ENCODE data around the gene SLC34A2. TPM values are rescaled to one million over a fixed set of nuclear protein-coding genes. Genes with fewer than 3 reads are reported as not detected.

Gene SLC34A2
- total and polyA plus RNA-seq, 2 donors from 2014 or later: 2.9 to 694 TPM

DNA sequence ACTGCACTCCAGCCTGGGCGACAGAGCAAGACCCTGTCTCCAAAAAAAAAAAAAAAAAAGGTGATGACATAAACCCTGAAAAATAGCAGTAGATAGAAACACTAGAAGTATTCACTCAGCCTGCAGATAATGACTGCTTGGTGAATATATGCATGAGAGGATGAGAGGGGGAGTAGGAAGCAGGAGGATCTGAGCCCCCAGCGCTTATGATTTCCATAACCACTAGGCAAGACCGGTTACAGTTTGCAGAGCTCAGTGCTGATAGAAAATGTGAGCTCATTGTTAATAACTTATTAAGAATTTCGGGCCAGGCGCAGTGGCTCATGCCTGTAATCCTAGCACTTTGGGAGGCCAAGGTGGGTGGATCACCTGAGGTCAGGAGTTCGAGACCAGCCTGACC is 40.8 kb upstream of the SLC34A2 start:
- intact Hi-C loops (cut with DNase I): no loop called here
- no peak for FAIRE-seq

DNA sequence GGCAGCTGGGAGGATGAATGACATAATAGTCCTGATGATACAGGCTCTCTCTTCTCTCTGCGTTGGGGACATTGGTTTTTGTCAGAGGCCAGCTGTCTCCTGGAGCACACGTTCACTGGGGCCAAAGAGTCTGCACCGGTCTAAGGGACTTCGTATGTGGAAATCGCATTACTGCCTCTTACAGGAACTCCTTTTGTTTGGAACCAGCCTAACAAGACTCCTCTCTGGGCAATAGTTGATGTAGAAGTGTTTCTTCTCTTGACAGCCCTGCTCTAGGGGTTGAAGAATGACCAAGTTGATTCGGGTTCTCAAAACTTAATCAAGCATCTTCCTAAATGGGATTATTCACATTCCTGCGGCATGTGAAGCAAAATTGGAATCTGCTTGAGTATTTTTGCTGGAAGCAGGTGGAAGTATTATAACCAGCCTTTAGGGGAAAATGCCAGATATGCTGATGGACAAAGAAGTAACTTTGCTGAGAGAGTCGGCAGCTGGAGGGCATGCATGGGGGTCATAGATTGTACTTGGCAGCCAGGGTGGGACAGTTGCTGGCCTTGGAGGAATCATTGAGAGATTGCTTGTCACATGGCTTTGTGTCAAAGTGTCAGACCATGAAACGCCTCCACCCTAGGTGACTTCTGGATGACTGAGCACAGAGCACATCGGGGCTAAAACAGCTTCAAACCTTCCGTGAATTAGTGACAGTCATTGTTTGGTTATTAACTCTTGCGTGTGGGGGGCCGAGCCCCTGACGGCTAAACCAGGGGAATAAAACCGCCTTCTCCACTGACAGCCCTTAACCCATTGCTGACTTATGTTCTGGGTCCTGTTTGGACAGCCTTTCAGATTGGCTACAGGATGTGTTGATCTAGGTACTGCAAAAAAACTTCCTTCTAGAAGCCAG is 34.4 kb upstream of the SLC34A2 start:
- no peaks in the 10 kb centered on the region for H3K27me3 ChIP-seq (ENCODE audit: control insufficient read depth, insufficient read depth, low read length)
- H3K4me3 ChIP-seq (ENCODE audit: low read length in 3 of 3): no peak overlapping the region
- peak in 4 of 5 donors; percentile 43 to 68 (median 57) for DNase-seq

More for the DNA sequence above, 40.8 kb upstream of the SLC34A2 start:
- H3K27ac ChIP-seq (ENCODE audit: low read depth in 2 of 2, low read length in 2 of 2): no peak overlapping the region
- no peaks in the 10 kb centered on the region for H3K9me3 ChIP-seq (ENCODE audit: control insufficient read depth in 2 of 3, insufficient read depth in 1 of 3, low read length in 3 of 3)
- no peak for DNase-seq
- H3K27me3 ChIP-seq (ENCODE audit: control insufficient read depth, insufficient read depth, low read length): no peaks in the 10 kb centered on the region
- TF ChIP-seq, protein P1, sequence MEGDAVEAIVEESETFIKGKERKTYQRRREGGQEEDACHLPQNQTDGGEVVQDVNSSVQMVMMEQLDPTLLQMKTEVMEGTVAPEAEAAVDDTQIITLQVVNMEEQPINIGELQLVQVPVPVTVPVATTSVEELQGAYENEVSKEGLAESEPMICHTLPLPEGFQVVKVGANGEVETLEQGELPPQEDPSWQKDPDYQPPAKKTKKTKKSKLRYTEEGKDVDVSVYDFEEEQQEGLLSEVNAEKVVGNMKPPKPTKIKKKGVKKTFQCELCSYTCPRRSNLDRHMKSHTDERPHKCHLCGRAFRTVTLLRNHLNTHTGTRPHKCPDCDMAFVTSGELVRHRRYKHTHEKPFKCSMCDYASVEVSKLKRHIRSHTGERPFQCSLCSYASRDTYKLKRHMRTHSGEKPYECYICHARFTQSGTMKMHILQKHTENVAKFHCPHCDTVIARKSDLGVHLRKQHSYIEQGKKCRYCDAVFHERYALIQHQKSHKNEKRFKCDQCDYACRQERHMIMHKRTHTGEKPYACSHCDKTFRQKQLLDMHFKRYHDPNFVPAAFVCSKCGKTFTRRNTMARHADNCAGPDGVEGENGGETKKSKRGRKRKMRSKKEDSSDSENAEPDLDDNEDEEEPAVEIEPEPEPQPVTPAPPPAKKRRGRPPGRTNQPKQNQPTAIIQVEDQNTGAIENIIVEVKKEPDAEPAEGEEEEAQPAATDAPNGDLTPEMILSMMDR (IDR thresholded peaks at IDR 0.05; ENCODE audit: borderline replicate concordance, extremely low read depth, insufficient read depth): no peak
- no peaks in the 10 kb centered on the region for H3K36me3 ChIP-seq (ENCODE audit: control insufficient read depth in 2 of 3, insufficient read depth in 3 of 3, low read length in 3 of 3)
- H3K4me3 ChIP-seq (ENCODE audit: low read length in 3 of 3): no peak overlapping the region
- no peaks in the 10 kb centered on the region for H3K4me1 ChIP-seq (ENCODE audit: control insufficient read depth in 2 of 3, insufficient read depth in 2 of 3, low read depth in 1 of 3, low read length in 3 of 3)
- no peak overlapping the region for H3K9ac ChIP-seq (ENCODE audit: low read length in 3 of 3)

DNA sequence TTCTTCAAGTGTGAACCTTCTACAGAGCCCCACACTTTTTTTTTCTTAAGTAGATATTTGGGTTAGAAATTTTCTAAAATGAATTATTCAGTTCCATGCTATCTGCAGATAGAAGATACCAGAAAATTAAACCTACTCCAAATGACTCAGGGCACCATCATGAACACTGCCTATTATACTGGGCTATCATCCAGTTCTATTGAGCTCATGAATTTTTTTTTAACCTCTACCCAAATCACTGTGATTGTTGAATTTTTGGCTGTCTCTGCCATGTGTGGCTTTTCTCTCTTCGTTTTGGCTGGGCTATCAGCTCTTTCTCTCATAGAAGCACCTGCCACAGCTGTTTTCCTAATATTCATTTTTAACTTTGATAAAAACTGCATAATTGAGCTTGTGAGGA is 31.0 kb upstream of the SLC34A2 start:
- no peak for FAIRE-seq
- no peak for DNase-seq
- no peak overlapping the region for H3K4me3 ChIP-seq (ENCODE audit: low read length in 3 of 3)
- H3K27me3 ChIP-seq (ENCODE audit: control insufficient read depth, insufficient read depth, low read length): no peaks in the 10 kb centered on the region
- no peaks in the 10 kb centered on the region for H3K9me3 ChIP-seq (ENCODE audit: control insufficient read depth in 2 of 3, insufficient read depth in 1 of 3, low read length in 3 of 3)
- H3K27ac ChIP-seq (ENCODE audit: low read depth in 2 of 2, low read length in 2 of 2): no peak overlapping the region
- TF ChIP-seq, protein P1 (IDR thresholded peaks at IDR 0.05; ENCODE audit: borderline replicate concordance, extremely low read depth, insufficient read depth): no peak
- H3K36me3 ChIP-seq (ENCODE audit: control insufficient read depth in 2 of 3, insufficient read depth in 3 of 3, low read length in 3 of 3): no peaks in the 10 kb centered on the region
- peaks cover 0 to 7% (median 0%) of the 10 kb centered on the region in 3 donors for H3K4me1 ChIP-seq (ENCODE audit: control insufficient read depth in 2 of 3, insufficient read depth in 2 of 3, low read depth in 1 of 3, low read length in 3 of 3)
- H3K9ac ChIP-seq (ENCODE audit: low read length in 3 of 3): no peak overlapping the region
- intact Hi-C loops (cut with DNase I): no loop called here

More for the DNA sequence above, 34.4 kb upstream of the SLC34A2 start:
- H3K27ac ChIP-seq (ENCODE audit: low read depth in 2 of 2, low read length in 2 of 2): no peak overlapping the region
- intact Hi-C loops (cut with DNase I): no loop called here
- FAIRE-seq: no peak
- no peaks in the 10 kb centered on the region for H3K9me3 ChIP-seq (ENCODE audit: control insufficient read depth in 2 of 3, insufficient read depth in 1 of 3, low read length in 3 of 3)
- no peaks in the 10 kb centered on the region for H3K36me3 ChIP-seq (ENCODE audit: control insufficient read depth in 2 of 3, insufficient read depth in 3 of 3, low read length in 3 of 3)
- no peak overlapping the region for H3K9ac ChIP-seq (ENCODE audit: low read length in 3 of 3)
- peaks cover 0 to 7% (median 0%) of the 10 kb centered on the region in 3 donors for H3K4me1 ChIP-seq (ENCODE audit: control insufficient read depth in 2 of 3, insufficient read depth in 2 of 3, low read depth in 1 of 3, low read length in 3 of 3)
- TF ChIP-seq, protein P1 (IDR thresholded peaks at IDR 0.05; ENCODE audit: borderline replicate concordance, extremely low read depth, insufficient read depth): no peak

All from kidney (tissue), 14 donors.